Body of pancreas (tissue), 4 donors: Measurements from ENCODE around the gene TBX2. TPM values are rescaled to one million over a fixed set of nuclear protein-coding genes. Genes with fewer than 3 reads are reported as not detected.

Experiments used
- ATAC-seq: fragments of 150-250 bp; one replicate; pipeline ENCODE4 v1.9.1; 2016
- DNase-seq, 4 donors: peaks; one replicate each; pipeline ENCODE4 v3.0.0-alpha.2; 2019
- H3K27ac ChIP-seq, 4 donors: fragments of 200-600 bp; sonication (generic); 1 replicate in 3 of 4; 2 replicates in 1 of 4; pipeline versions ENCODE4 v1.5.1 to v1.6.1; 2016 to 2019; ENCODE audit warnings: mild to moderate bottlenecking in 1 of 4, mixed read lengths in 1 of 4, moderate library complexity in 1 of 4
- H3K27me3 ChIP-seq, 2 donors: fragments of 200-600 bp; sonication (generic); one replicate each; pipeline ENCODE4 v1.6.0; 2016; ENCODE audit warnings: mild to moderate bottlenecking in 1 of 2
- H3K36me3 ChIP-seq, 2 donors: fragments of 200-600 bp; sonication (generic); replicated peaks in 1 of 2; 2 replicates each; pipeline ENCODE4 v1.5.1; 2016; ENCODE audit warnings: low read depth in 2 of 2; ENCODE audit not compliant: insufficient read depth in 1 of 2
- H3K4me1 ChIP-seq: fragments of 200-600 bp; sonication (generic); one replicate; pipeline ENCODE4 v1.6.0; 2016
- H3K4me3 ChIP-seq, 2 donors: fragments of 200-600 bp; sonication (generic); 1 replicate in 1 of 2; 2 replicates in 1 of 2; pipeline ENCODE4 v1.5.1; 2016 to 2019
- H3K9me3 ChIP-seq, 3 donors: fragments of 200-600 bp; sonication (generic); 1 replicate in 2 of 3; 2 replicates in 1 of 3; pipeline ENCODE4 v1.5.1; 2016
- POLR2A ChIP-seq, 3 donors: fragments of 450-650 bp; IDR thresholded peaks; one replicate each; pipeline ENCODE4 v1.6.1; 2016; ENCODE audit warnings: antibody characterized with exemption in 3 of 3, mild to moderate bottlenecking in 2 of 3
- WGBS, 2 donors: methylation state at CpG; one replicate each; pipeline ENCODE4 v1.1.5; 2017; 5-methylcytosine and 5-hydroxymethylcytosine counted together
- intact Hi-C: fragments of 100-400 bp; cut with DNase I; formaldehyde crosslinking; loops from one replicate; pipeline ENCODE4 v1.15.1; 2023
- total RNA-seq, 2 donors: library from RNA; depleted of rRNA; stranded (reverse); fragments of >200 nt; gene quantifications; one replicate each; pipeline ENCODE4 v1.1.0, GENCODE V29; 2016
- TF ChIP-seq, protein P1 (sequence below), 7 experiments: fragments of 450-650 bp in 4 of 7; fragments of 200-600 bp in 3 of 7; sonication (generic) in 3 of 7; IDR thresholded peaks; one replicate each; pipeline ENCODE4 v1.5.1; 2016 to 2019; ENCODE audit warnings: antibody characterized with exemption in 7 of 7

Gene TBX2
- total RNA-seq, 2 donors from 2014 or later = 4.9 to 6.9 TPM

DNA sequence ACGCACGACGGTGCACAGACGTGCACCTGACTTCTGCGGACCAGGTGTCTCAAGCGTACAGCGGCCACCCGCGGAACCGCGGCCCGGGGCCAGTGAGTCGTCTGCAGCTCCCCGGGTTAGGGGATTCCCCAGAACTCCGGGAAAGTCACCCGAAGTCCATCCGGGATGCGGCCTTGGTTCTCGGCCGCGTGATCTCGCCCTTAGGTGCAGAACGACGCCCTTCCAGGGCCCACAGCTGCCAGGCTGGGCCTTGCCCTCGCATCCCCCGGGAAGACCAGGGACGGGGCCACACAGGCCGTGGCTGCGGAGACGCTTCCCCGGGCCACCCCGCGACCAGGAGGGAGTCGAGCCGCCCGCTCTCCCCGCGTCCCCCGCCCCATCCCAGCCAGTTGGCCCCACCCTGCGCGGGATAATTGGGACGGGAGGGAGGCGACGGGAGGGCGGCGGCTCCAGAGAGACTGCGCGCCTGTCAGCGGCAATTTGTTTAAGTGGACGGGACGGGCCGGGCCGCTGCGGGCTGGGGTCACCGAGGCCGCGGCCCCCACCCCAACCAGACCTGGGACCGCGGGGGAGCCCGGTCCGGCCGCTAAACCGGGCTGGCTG is 3.6 kb upstream of the TBX2 start:
- intact Hi-C loops = loop anchor here (10.0 kb wide), 1 partner anchor 671 kb away; no protein-coding TSS in a partner anchor
- ATAC-seq (no peak), DNase-seq (no peak)
- Histone ChIP-seq H3K36me3 (no peaks in the 10 kb centered on the region), H3K4me3 (no peak overlapping the region), H3K4me1 (peaks cover 45% of the 10 kb centered on the region), H3K9me3 (no peaks in the 10 kb centered on the region), H3K27me3 (peaks cover 0 to 41% of the 10 kb centered on the region in 2 donors), H3K27ac (peak overlapping the region in 1 of 4 donors; percentile 55)
- 8 to 50% methylated on average over 8 to 53 of the region's 63 CpGs for WGBS, 2 donors
- TF ChIP-seq, protein P1, sequence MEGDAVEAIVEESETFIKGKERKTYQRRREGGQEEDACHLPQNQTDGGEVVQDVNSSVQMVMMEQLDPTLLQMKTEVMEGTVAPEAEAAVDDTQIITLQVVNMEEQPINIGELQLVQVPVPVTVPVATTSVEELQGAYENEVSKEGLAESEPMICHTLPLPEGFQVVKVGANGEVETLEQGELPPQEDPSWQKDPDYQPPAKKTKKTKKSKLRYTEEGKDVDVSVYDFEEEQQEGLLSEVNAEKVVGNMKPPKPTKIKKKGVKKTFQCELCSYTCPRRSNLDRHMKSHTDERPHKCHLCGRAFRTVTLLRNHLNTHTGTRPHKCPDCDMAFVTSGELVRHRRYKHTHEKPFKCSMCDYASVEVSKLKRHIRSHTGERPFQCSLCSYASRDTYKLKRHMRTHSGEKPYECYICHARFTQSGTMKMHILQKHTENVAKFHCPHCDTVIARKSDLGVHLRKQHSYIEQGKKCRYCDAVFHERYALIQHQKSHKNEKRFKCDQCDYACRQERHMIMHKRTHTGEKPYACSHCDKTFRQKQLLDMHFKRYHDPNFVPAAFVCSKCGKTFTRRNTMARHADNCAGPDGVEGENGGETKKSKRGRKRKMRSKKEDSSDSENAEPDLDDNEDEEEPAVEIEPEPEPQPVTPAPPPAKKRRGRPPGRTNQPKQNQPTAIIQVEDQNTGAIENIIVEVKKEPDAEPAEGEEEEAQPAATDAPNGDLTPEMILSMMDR (IDR thresholded peaks at IDR 0.05) = no peak
- TF ChIP-seq POLR2A (IDR thresholded peaks at IDR 0.05) = no peak

- no peak overlapping the region for H3K4me3 ChIP-seq
- no peak for ATAC-seq
- no peak for DNase-seq
- peaks cover 0 to 47% of the 10 kb centered on the region in 2 donors for H3K27me3 ChIP-seq
- no peaks in the 10 kb centered on the region for H3K36me3 ChIP-seq
- TF ChIP-seq, protein P1 (IDR thresholded peaks at IDR 0.05) = no peak
- TF ChIP-seq POLR2A (IDR thresholded peaks at IDR 0.05) = no peak
- H3K4me1 ChIP-seq = peaks cover 49% of the 10 kb centered on the region
- H3K9me3 ChIP-seq = no peaks in the 10 kb centered on the region
- peak overlapping the region in 2 of 4 donors; percentile 7 to 55 for H3K27ac ChIP-seq
- whole genome bisulfite sequencing, 2 donors = 6 to 7% methylated on average over 9 to 36 of the region's 46 CpGs
- intact Hi-C loops = loop anchor here (10.0 kb wide), 1 partner anchor 672 kb away; no protein-coding TSS in a partner anchor
Observed at GRCh38 chr17:61396586-61397085, 3.0 kb upstream of the TBX2 start.

- Histone ChIP-seq H3K4me3 (no peak overlapping the region), H3K36me3 (no peaks in the 10 kb centered on the region), H3K4me1 (peaks cover 49% of the 10 kb centered on the region), H3K27ac (peak overlapping the region in 2 of 4 donors; percentile 7 to 55), H3K9me3 (no peaks in the 10 kb centered on the region), H3K27me3 (peaks cover 0 to 51% of the 10 kb centered on the region in 2 donors)
- ATAC-seq (no peak), DNase-seq (no peak)
- intact Hi-C loops = loop anchor here (10.0 kb wide), 1 partner anchor 672 kb away; no protein-coding TSS in a partner anchor
- 5 to 11% methylated on average over 5 to 57 of the region's 67 CpGs for WGBS, 2 donors
- no peak for TF ChIP-seq POLR2A (IDR thresholded peaks at IDR 0.05)
- TF ChIP-seq, protein P1 (IDR thresholded peaks at IDR 0.05) = no peak
Observed at GRCh38 chr17:61397086-61397842, 2.4 kb upstream of the TBX2 start.

GRCh38 chr17:61398721-61399130 is 917 bp upstream of the TBX2 start:
- no peak for DNase-seq
- peaks cover 58% of the 10 kb centered on the region for H3K4me1 ChIP-seq
- intact Hi-C loops = loop anchor here (10.0 kb wide), 1 partner anchor 674 kb away; no protein-coding TSS in a partner anchor
- H3K9me3 ChIP-seq = no peaks in the 10 kb centered on the region
- no peak for ATAC-seq
- H3K27ac ChIP-seq = peak overlapping the region in 2 of 4 donors; percentile 26 to 37
- H3K4me3 ChIP-seq = peak overlapping the region; percentile 1 to 34
- no peaks in the 10 kb centered on the region for H3K36me3 ChIP-seq
- peaks cover 0 to 65% of the 10 kb centered on the region in 2 donors for H3K27me3 ChIP-seq
- 3 to 10% methylated on average over 26 to 28 of the region's 34 CpGs for WGBS, 2 donors
- TF ChIP-seq, protein P1 (IDR thresholded peaks at IDR 0.05) = no peak
- no peak for TF ChIP-seq POLR2A (IDR thresholded peaks at IDR 0.05)
